ENCODE data around the gene MS4A13.
"Not testable (repeated sequence)": the region's sequence is repeated elsewhere in the genome, so short reads cannot be mapped to it uniquely, and the experiment has no call there.

- TF ChIP-seq TSHZ1 (tag by site-specific recombination; IDR thresholded peaks at IDR 0.05; ENCODE audit: borderline replicate concordance); ZBTB20 (tag by site-specific recombination; IDR thresholded peaks at IDR 0.05); CTCF (tag by site-specific recombination; IDR thresholded peaks at IDR 0.05); TCF7L2 (IDR thresholded peaks at IDR 0.05; ENCODE audit: borderline replicate concordance, low read depth, low read length); ZBTB11 (tag by site-specific recombination; conservative IDR thresholded peaks at IDR 0.05; ENCODE audit: low read depth); ELK4 (IDR thresholded peaks at IDR 0.05; ENCODE audit: borderline replicate concordance, low read depth, low read length); ZNF280C (tag by site-specific recombination; IDR thresholded peaks at IDR 0.05); KLF10 (tag by site-specific recombination; IDR thresholded peaks at IDR 0.05); ZBTB10 (tag by site-specific recombination; IDR thresholded peaks at IDR 0.05): not testable (repeated sequence)
These were observed 5.0 kb upstream of the MS4A13 start for GRCh38 chr11:60510209-60510608.

All from HEK293 (cell line).